Mucosa of descending colon (tissue), 3 donors: ENCODE measurements around the gene IQSEC3. TPM values are rescaled to one million over a fixed set of nuclear protein-coding genes. Genes with fewer than 3 reads are reported as not detected.

Experiments used
- ATAC-seq: fragments of 200-7000 bp; cut with Tn5 transposase; one replicate; pipeline ENCODE4 v1.9.1; 2020; ENCODE audit warnings: mild to moderate bottlenecking, moderate library complexity
- DNase-seq, 3 donors: peaks; one replicate each; pipeline ENCODE4 v3.0.0-alpha.2; 2020
- H3K36me3 ChIP-seq: fragments of 200-600 bp; one replicate; pipeline ENCODE4 v1.8.0; 2021; ENCODE audit warnings: low read depth, mild to moderate bottlenecking
- H3K4me1 ChIP-seq: fragments of 200-600 bp; one replicate; pipeline ENCODE4 v1.8.0; 2021; ENCODE audit warnings: low read depth, mild to moderate bottlenecking
- H3K4me3 ChIP-seq: fragments of 200-600 bp; one replicate; pipeline ENCODE4 v1.8.0; 2021; ENCODE audit warnings: mild to moderate bottlenecking
- H3K9me3 ChIP-seq: fragments of 200-600 bp; one replicate; pipeline ENCODE4 v1.8.0; 2021; ENCODE audit warnings: mild to moderate bottlenecking
- CTCF ChIP-seq: fragments of 200-600 bp; IDR thresholded peaks from one replicate; pipeline ENCODE4 v1.8.0; 2022; ENCODE audit warnings: antibody characterized with exemption, mild to moderate bottlenecking
- intact Hi-C, 2 donors: fragments of 100-400 bp; cut with DNase I in 1 of 2; cut with micrococcal nuclease in 1 of 2; formaldehyde crosslinking; loops; one replicate each; pipeline versions ENCODE4 v1.11.0 to v1.11.1; 2022; cut with DNase I, micrococcal nuclease
- total RNA-seq, 3 donors: library from RNA; stranded (reverse); fragmentation: NEBNext Ultra II Directional in 2 of 3; extraction: Animal tissue kit (Norgen Biotek cat#: 25700) in 2 of 3; gene quantifications; one replicate each; pipeline versions ENCODE4 v1.2.1 to v1.2.4, GENCODE V29; 2021 to 2023
- donor health status: DM: no; HTN: no; CAD: no; lungs with moderate emphysema.
- donor health status: DM: no; HTN: no; CAD: no.
- donor health status: DM: no; HTN: yes; CAD: no.

Gene IQSEC3
- total RNA-seq, 3 donors from 2014 or later: 0.23 to 2.3 (median 1.1) TPM

DNA sequence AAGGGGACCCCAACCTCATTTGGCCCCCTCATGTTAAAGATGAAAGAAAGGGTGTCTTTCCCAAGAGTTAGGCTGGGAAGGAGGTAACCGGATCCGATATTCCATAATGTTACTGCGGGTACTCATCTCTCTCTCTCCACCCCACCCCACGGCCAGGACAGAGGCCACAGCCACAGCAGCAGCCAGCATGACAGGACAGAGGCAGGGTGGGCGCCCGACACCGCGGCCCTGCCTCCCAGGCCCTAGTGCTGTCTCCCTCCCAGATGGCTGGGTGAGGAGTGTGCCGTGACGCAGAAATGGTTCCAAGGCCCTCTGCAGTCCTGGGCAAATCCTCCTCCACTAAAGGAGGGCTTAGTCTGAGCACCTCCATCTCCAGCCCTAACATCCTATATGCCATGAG is 141.2 kb downstream of the IQSEC3 start:
- ATAC-seq: no peak
- peaks cover 8% of the 10 kb centered on the region for H3K4me1 ChIP-seq
- no peak for TF ChIP-seq CTCF
- intact Hi-C loops: no loop called here
- H3K36me3 ChIP-seq: no peaks in the 10 kb centered on the region
- H3K4me3 ChIP-seq: no peak overlapping the region
- H3K9me3 ChIP-seq: no peaks in the 10 kb centered on the region
- no peak for DNase-seq

DNA sequence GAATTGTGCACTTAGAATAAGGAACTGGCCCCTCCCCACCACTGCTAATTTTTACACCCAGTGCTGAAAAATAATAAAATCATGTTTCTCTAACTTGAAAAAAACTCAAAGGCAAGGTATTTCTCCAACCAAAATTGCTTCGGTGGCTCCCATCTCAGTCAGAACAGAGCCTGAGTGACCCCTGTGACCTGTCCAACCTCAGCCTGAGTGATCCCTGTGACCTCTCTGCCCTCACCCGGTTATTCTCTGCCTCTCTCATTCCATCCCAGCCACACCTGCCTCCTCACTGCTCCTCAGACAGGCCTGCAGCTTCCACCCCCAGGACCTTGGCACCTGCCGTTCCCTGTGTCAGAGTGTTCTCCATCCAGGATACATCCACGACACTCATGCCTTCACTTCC is 142.2 kb downstream of the IQSEC3 start:
- TF ChIP-seq CTCF: no peak
- ATAC-seq: peak; percentile 23
- DNase-seq: no peak
- intact Hi-C loops: no loop called here
- Histone ChIP-seq H3K9me3 (no peaks in the 10 kb centered on the region), H3K4me1 (peaks cover 18% of the 10 kb centered on the region), H3K4me3 (no peak overlapping the region), H3K36me3 (no peaks in the 10 kb centered on the region)

- DNase-seq: no peak
Observed at GRCh38 chr12:209246-209645, 142.7 kb downstream of the IQSEC3 start.

GRCh38 chr12:209851-210250 is 143.3 kb downstream of the IQSEC3 start:
- no peaks in the 10 kb centered on the region for H3K36me3 ChIP-seq
- ATAC-seq: no peak
- no peak for TF ChIP-seq CTCF

More at GRCh38 chr12:209246-209645, 142.7 kb downstream of the IQSEC3 start:
- Histone ChIP-seq H3K36me3 (no peaks in the 10 kb centered on the region), H3K9me3 (no peaks in the 10 kb centered on the region), H3K4me3 (no peak overlapping the region), H3K4me1 (peaks cover 19% of the 10 kb centered on the region)
- TF ChIP-seq CTCF: no peak
- peak; percentile 62 for ATAC-seq
- intact Hi-C loops: no loop called here

GRCh38 chr12:210277-211141 is 143.9 kb downstream of the IQSEC3 start:
- no peak for DNase-seq
- ATAC-seq: peak; percentile 49
- H3K36me3 ChIP-seq: no peaks in the 10 kb centered on the region

More at GRCh38 chr12:209851-210250, 143.3 kb downstream of the IQSEC3 start:
- Histone ChIP-seq H3K9me3 (no peaks in the 10 kb centered on the region), H3K4me3 (no peak overlapping the region), H3K4me1 (peaks cover 19% of the 10 kb centered on the region)
- intact Hi-C loops: no loop called here
- DNase-seq: no peak

More at GRCh38 chr12:210277-211141, 143.9 kb downstream of the IQSEC3 start:
- Histone ChIP-seq H3K9me3 (no peaks in the 10 kb centered on the region), H3K4me1 (peaks cover 19% of the 10 kb centered on the region), H3K4me3 (no peak overlapping the region)
- intact Hi-C loops: no loop called here
- no peak for TF ChIP-seq CTCF
